Small intestine (tissue), 7 donors: Measurements from ENCODE around the gene ZCCHC4. TPM values are rescaled to one million over a fixed set of nuclear protein-coding genes. Genes with fewer than 3 reads are reported as not detected.

Experiments
- DNase-seq, 2 donors: peaks; one replicate each; pipeline versions ENCODE4 v3.0.0 to v3.0.0-alpha.2; 2013
- FAIRE-seq: peaks from 2 replicates; lab custom pipeline; 2012; peaks lifted over from hg19 to GRCh38; lab: Jason Lieb, UNC
- H3K27ac ChIP-seq, 3 donors: one replicate each; pipeline ENCODE4 v1.5.1; 2013; ENCODE audit warnings: low read length in 2 of 3, mild to moderate bottlenecking in 2 of 3, control low read depth in 1 of 3, inconsistent platforms in 1 of 3, low read depth in 1 of 3, moderate library complexity in 1 of 3
- H3K27me3 ChIP-seq, 3 donors: one replicate each; pipeline ENCODE4 v1.6.1; 2013; ENCODE audit warnings: low read length in 3 of 3, inconsistent platforms in 1 of 3; ENCODE audit not compliant: control insufficient read depth in 3 of 3, insufficient read depth in 3 of 3
- H3K36me3 ChIP-seq, 3 donors: one replicate each; pipeline ENCODE4 v1.6.1; 2013; ENCODE audit warnings: low read length in 3 of 3, inconsistent platforms in 1 of 3, low read depth in 1 of 3, mild to moderate bottlenecking in 1 of 3, moderate library complexity in 1 of 3; ENCODE audit not compliant: control insufficient read depth in 3 of 3, insufficient read depth in 2 of 3
- H3K4me1 ChIP-seq, 3 donors: one replicate each; pipeline ENCODE4 v1.6.1; 2013; ENCODE audit warnings: low read length in 2 of 3, inconsistent platforms in 1 of 3, low read depth in 1 of 3, mild to moderate bottlenecking in 1 of 3, moderate library complexity in 1 of 3; ENCODE audit not compliant: control insufficient read depth in 3 of 3, insufficient read depth in 2 of 3
- H3K4me3 ChIP-seq, 3 donors: one replicate each; pipeline ENCODE4 v1.5.1; 2013; ENCODE audit warnings: low read length in 3 of 3, control low read depth in 1 of 3, inconsistent platforms in 1 of 3, low read depth in 1 of 3, mild to moderate bottlenecking in 1 of 3, moderate library complexity in 1 of 3
- H3K9me3 ChIP-seq, 2 donors: one replicate each; pipeline ENCODE4 v1.6.1; 2013; ENCODE audit warnings: low read depth in 1 of 2, low read length in 1 of 2; ENCODE audit not compliant: control insufficient read depth in 2 of 2, insufficient read depth in 1 of 2
- WGBS, 3 donors: extraction: QIAGEN DNeasy Blood & Tissue Kit; methylation state at CpG; one replicate each; pipeline ENCODE4 v1.1.7; 2013; 5-methylcytosine and 5-hydroxymethylcytosine counted together
- polyA plus RNA-seq, 4 donors: library from polyadenylated mRNA; stranded (reverse) in 3 of 4; unstranded in 1 of 4; fragments of 200-250 nt in 3 of 4; fragments of 120-200 nt in 1 of 4; gene quantifications; one replicate each; pipeline versions ENCODE4 v1.2.1 to v1.2.3, GENCODE V29; 2013
- donor health status: healthy with polysubstance abuse.
- donor health status: control.
- donor health status: control.
- donor health status: Bipolar disorder and iron deficiency.
- donor health status: healthy.

ZCCHC4 gene
- polyA plus RNA-seq, 4 donors = 3.5 to 11.9 (median 4.5) TPM

- H3K4me3 ChIP-seq = no peak overlapping the region
- H3K27ac ChIP-seq = no peak overlapping the region
- no peaks in the 10 kb centered on the region for H3K27me3 ChIP-seq
- H3K9me3 ChIP-seq = no peaks in the 10 kb centered on the region
- DNase-seq (no peak), FAIRE-seq (no peak)
- no peaks in the 10 kb centered on the region for H3K4me1 ChIP-seq
- H3K36me3 ChIP-seq = peaks cover 0 to 14% (median 0%) of the 10 kb centered on the region in 3 donors
- WGBS, 3 donors = 89 to 92% (median 90%) methylated on average over 1 of the region's 1 CpG
Measured at GRCh38 chr4:25330335-25330734, 17.8 kb downstream of the ZCCHC4 start.

- H3K27ac ChIP-seq = peak overlapping the region; percentile 17 to 77 (median 68)
Measured at GRCh38 chr4:25330905-25331808, 18.6 kb downstream of the ZCCHC4 start.

GRCh38 chr4:25343671-25344070, 31.1 kb downstream of the ZCCHC4 start:
- Histone ChIP-seq H3K4me1 (peaks cover 0 to 3% (median 0%) of the 10 kb centered on the region in 3 donors), H3K27me3 (no peaks in the 10 kb centered on the region), H3K27ac (peak overlapping the region in 1 of 3 donors; percentile 74), H3K9me3 (no peaks in the 10 kb centered on the region), H3K4me3 (no peak overlapping the region), H3K36me3 (peaks cover 0 to 3% (median 2%) of the 10 kb centered on the region in 3 donors)
- peak; percentile 53 to 56 for DNase-seq
- WGBS, 3 donors = 46 to 81% (median 74%) methylated on average over 2 of the region's 2 CpGs
- no peak for FAIRE-seq

More at GRCh38 chr4:25330905-25331808, 18.6 kb downstream of the ZCCHC4 start:
- no peak for FAIRE-seq
- Histone ChIP-seq H3K27me3 (no peaks in the 10 kb centered on the region), H3K4me3 (peak overlapping the region in 1 of 3 donors; percentile 41), H3K36me3 (peaks cover 0 to 16% (median 0%) of the 10 kb centered on the region in 3 donors), H3K4me1 (no peaks in the 10 kb centered on the region), H3K9me3 (no peaks in the 10 kb centered on the region)
- DNase-seq = peak; percentile 13 to 50
- 42 to 77% (median 44%) methylated on average over 12 of the region's 12 CpGs for WGBS, 3 donors

GRCh38 chr4:25345744-25346143, 33.2 kb downstream of the ZCCHC4 start:
- DNase-seq (no peak), FAIRE-seq (no peak)
- WGBS, 3 donors = 86 to 89% (median 88%) methylated on average over 5 of the region's 5 CpGs
- Histone ChIP-seq H3K4me1 (peaks cover 0 to 3% (median 0%) of the 10 kb centered on the region in 3 donors), H3K27me3 (no peaks in the 10 kb centered on the region), H3K36me3 (peaks cover 0 to 3% (median 2%) of the 10 kb centered on the region in 3 donors), H3K9me3 (no peaks in the 10 kb centered on the region), H3K4me3 (no peak overlapping the region), H3K27ac (no peak overlapping the region)

- DNase-seq (no peak), FAIRE-seq (no peak)
- Histone ChIP-seq H3K4me1 (peaks cover 0 to 3% (median 0%) of the 10 kb centered on the region in 3 donors), H3K4me3 (no peak overlapping the region), H3K36me3 (peaks cover 0 to 3% (median 2%) of the 10 kb centered on the region in 3 donors), H3K9me3 (no peaks in the 10 kb centered on the region), H3K27ac (no peak overlapping the region), H3K27me3 (no peaks in the 10 kb centered on the region)
- WGBS, 3 donors = 80 to 90% (median 85%) methylated on average over 3 of the region's 3 CpGs
Measured at GRCh38 chr4:25346913-25347312, 34.3 kb downstream of the ZCCHC4 start.

- DNase-seq (no peak), FAIRE-seq (no peak)
- Histone ChIP-seq H3K9me3 (no peaks in the 10 kb centered on the region), H3K27ac (no peak overlapping the region), H3K27me3 (no peaks in the 10 kb centered on the region), H3K36me3 (peaks cover 0 to 3% (median 2%) of the 10 kb centered on the region in 3 donors), H3K4me1 (peaks cover 0 to 3% (median 0%) of the 10 kb centered on the region in 3 donors), H3K4me3 (no peak overlapping the region)
- 82 to 93% (median 92%) methylated on average over 2 of the region's 2 CpGs for WGBS, 3 donors
Measured at GRCh38 chr4:25347473-25347872, 34.9 kb downstream of the ZCCHC4 start.

GRCh38 chr4:25347971-25348370, 35.4 kb downstream of the ZCCHC4 start:
- DNase-seq (no peak), FAIRE-seq (no peak)
- peaks cover 0 to 3% (median 2%) of the 10 kb centered on the region in 3 donors for H3K36me3 ChIP-seq
- no peaks in the 10 kb centered on the region for H3K27me3 ChIP-seq
- 67 to 95% (median 71%) methylated on average over 2 of the region's 2 CpGs for WGBS, 3 donors
- H3K27ac ChIP-seq = no peak overlapping the region
- peaks cover 0 to 3% (median 0%) of the 10 kb centered on the region in 3 donors for H3K4me1 ChIP-seq
- no peak overlapping the region for H3K4me3 ChIP-seq
- H3K9me3 ChIP-seq = no peaks in the 10 kb centered on the region

- H3K4me1 ChIP-seq = no peaks in the 10 kb centered on the region
- no peak overlapping the region for H3K27ac ChIP-seq
- no peak for FAIRE-seq
- no peaks in the 10 kb centered on the region for H3K9me3 ChIP-seq
- H3K27me3 ChIP-seq = no peaks in the 10 kb centered on the region
- H3K36me3 ChIP-seq = peaks cover 0 to 3% (median 2%) of the 10 kb centered on the region in 3 donors
- no peak overlapping the region for H3K4me3 ChIP-seq
- 90 to 94% (median 90%) methylated on average over 2 of the region's 2 CpGs for WGBS, 3 donors
- DNase-seq = no peak
Measured at GRCh38 chr4:25350561-25350960, 38.0 kb downstream of the ZCCHC4 start.
